Sciatic nerve (tissue), 2 donors: ENCODE data around the gene KCNJ4. TPM values are rescaled to one million over a fixed set of nuclear protein-coding genes. Genes with fewer than 3 reads are reported as not detected.
A peak's percentile ranks its signal among the peaks of the same experiment; 100 is the strongest.

Source experiments
- ATAC-seq: fragments of 200-7000 bp; cut with Tn5 transposase; one replicate; pipeline ENCODE4 v1.9.1; 2020; ENCODE audit warnings: mild to moderate bottlenecking, moderate library complexity
- DNase-seq: peaks from one replicate; pipeline ENCODE4 v3.0.0-alpha.2; 2020; ENCODE audit warnings: low spot score
- intact Hi-C: fragments of 100-400 bp; cut with DNase I; formaldehyde crosslinking; loops from one replicate; pipeline ENCODE4 v1.14.2; 2022
- total RNA-seq: library from RNA; stranded (reverse); fragmentation: NEBNext Ultra II Directional; extraction: Animal tissue kit (Norgen Biotek cat#: 25700); gene quantifications from one replicate; pipeline ENCODE4 v1.2.1, GENCODE V29; 2021
- donor health status: DM: no; HTN: no; CAD: no.
- donor health status: DM: no; HTN: no; CAD: no.

KCNJ4 gene
- total RNA-seq, 1 donor from 2014 or later = 0.71 TPM

GRCh38 chr22:38455530-38456271 is 702 bp upstream of the KCNJ4 start:
- ATAC-seq = no peak
- intact Hi-C loops = no loop called here
- DNase-seq = no peak

GRCh38 chr22:38454353-38455075 is 485 bp downstream of the KCNJ4 start:
- ATAC-seq (peak; percentile 24), DNase-seq (no peak)
- intact Hi-C loops = no loop called here

- intact Hi-C loops = no loop called here
- ATAC-seq (peak; percentile 6), DNase-seq (no peak)
Measured at GRCh38 chr22:38453996-38454352, 1.0 kb downstream of the KCNJ4 start.

GRCh38 chr22:38453066-38453672 is 1.8 kb downstream of the KCNJ4 start:
- no peak for DNase-seq
- ATAC-seq = no peak
- intact Hi-C loops = no loop called here

- intact Hi-C loops = no loop called here
- no peak for DNase-seq
- peak; percentile 18 for ATAC-seq
Measured at GRCh38 chr22:38452373-38453065, 2.5 kb downstream of the KCNJ4 start.

- DNase-seq = no peak
- intact Hi-C loops = no loop called here
- ATAC-seq = no peak
Measured at GRCh38 chr22:38451864-38452263, 3.1 kb downstream of the KCNJ4 start.

- no peak for ATAC-seq
- intact Hi-C loops = no loop called here
- no peak for DNase-seq
Measured at GRCh38 chr22:38451404-38451803, 3.6 kb downstream of the KCNJ4 start.

- intact Hi-C loops = no loop called here
- DNase-seq (no peak), ATAC-seq (no peak)
Measured at GRCh38 chr22:38450234-38450797, 4.7 kb downstream of the KCNJ4 start.

GRCh38 chr22:38449776-38450175 is 5.2 kb downstream of the KCNJ4 start:
- no peak for ATAC-seq
- intact Hi-C loops = no loop called here
- DNase-seq = no peak

- intact Hi-C loops = no loop called here
- ATAC-seq (no peak), DNase-seq (no peak)
Measured at GRCh38 chr22:38448945-38449745, 5.9 kb downstream of the KCNJ4 start.

- ATAC-seq (no peak), DNase-seq (no peak)
- intact Hi-C loops = no loop called here
Measured at GRCh38 chr22:38446018-38446601, 8.9 kb downstream of the KCNJ4 start.

GRCh38 chr22:38444783-38445182 is 10.2 kb downstream of the KCNJ4 start:
- no peak for DNase-seq
- no peak for ATAC-seq
- intact Hi-C loops = no loop called here

GRCh38 chr22:38443628-38444521 is 11.1 kb downstream of the KCNJ4 start:
- no peak for DNase-seq
- intact Hi-C loops = no loop called here
- no peak for ATAC-seq

- DNase-seq (no peak), ATAC-seq (no peak)
- intact Hi-C loops = no loop called here
Measured at GRCh38 chr22:38442967-38443627, 11.9 kb downstream of the KCNJ4 start.

GRCh38 chr22:38441620-38442287 is 13.2 kb downstream of the KCNJ4 start:
- ATAC-seq = no peak
- intact Hi-C loops = no loop called here
- DNase-seq = no peak

GRCh38 chr22:38440747-38441350 is 14.2 kb downstream of the KCNJ4 start:
- DNase-seq (no peak), ATAC-seq (no peak)
- intact Hi-C loops = no loop called here
